GM21360 (cell line): ENCODE measurements around the gene B9D1.
"Not testable (repeated sequence)": the region's sequence is repeated elsewhere in the genome, so short reads cannot be mapped to it uniquely, and the experiment has no call there.

Experiments used
- ATAC-seq: cut with Tn5 transposase; IDR thresholded peaks from one replicate; pipeline ENCODE4 v1.9.1; 2021; ENCODE audit warnings: mild to moderate bottlenecking, moderate library complexity; ENCODE audit not compliant: unreplicated experiment

B9D1 gene

GRCh38 chr17:19361326-19361725, 1.2 kb downstream of the B9D1 start:
- no peak for ATAC-seq

- ATAC-seq, result no peak
These were observed 1.8 kb downstream of the B9D1 start for GRCh38 chr17:19360772-19361171.

GRCh38 chr17:19359856-19360255, 2.7 kb downstream of the B9D1 start:
- no peak for ATAC-seq

GRCh38 chr17:19359151-19359550, 3.4 kb downstream of the B9D1 start:
- no peak for ATAC-seq

GRCh38 chr17:19357761-19358160, 4.8 kb downstream of the B9D1 start:
- ATAC-seq, result no peak

- ATAC-seq, result no peak
These were observed 5.2 kb downstream of the B9D1 start for GRCh38 chr17:19357351-19357750.

GRCh38 chr17:19354748-19355147, 7.8 kb downstream of the B9D1 start:
- ATAC-seq, result no peak

GRCh38 chr17:19353401-19353800, 9.1 kb downstream of the B9D1 start:
- not testable (repeated sequence) for ATAC-seq

- no peak for ATAC-seq
These were observed 13.7 kb downstream of the B9D1 start for GRCh38 chr17:19348806-19349205.

- no peak for ATAC-seq
These were observed 14.4 kb downstream of the B9D1 start for GRCh38 chr17:19348081-19348650.

- ATAC-seq, result no peak
These were observed 15.0 kb downstream of the B9D1 start for GRCh38 chr17:19347323-19348080.

GRCh38 chr17:19346351-19347255, 15.9 kb downstream of the B9D1 start:
- ATAC-seq, result no peak

GRCh38 chr17:19345486-19346350, 16.8 kb downstream of the B9D1 start:
- ATAC-seq, result no peak

GRCh38 chr17:19345067-19345460, 17.5 kb downstream of the B9D1 start:
- ATAC-seq, result no peak

GRCh38 chr17:19344311-19345066, 18.0 kb downstream of the B9D1 start:
- no peak for ATAC-seq

- no peak for ATAC-seq
These were observed 18.8 kb downstream of the B9D1 start for GRCh38 chr17:19343671-19344151.

GRCh38 chr17:19343256-19343630, 19.3 kb downstream of the B9D1 start:
- ATAC-seq, result no peak

- no peak for ATAC-seq
These were observed 19.8 kb downstream of the B9D1 start for GRCh38 chr17:19342611-19343255.
